Measurements from ENCODE around the gene IGF2.
"Not testable (repeated sequence)": the region's sequence is repeated elsewhere in the genome, so short reads cannot be mapped to it uniquely, and the experiment has no call there.

The IGF2 gene

GRCh38 chr11:2139123-2139521 is at the start of gene IGF2:
Gene IGF2 (minus strand): TSS chr11:2139389. CDS start chr11:2135523, 3,866 bp downstream.
- DNase-seq (ENCODE audit: low read depth) = peak; percentile 60

- DNase-seq (ENCODE audit: low read depth) = no peak
Observed at GRCh38 chr11:2188745-2189144, 49.6 kb upstream of the IGF2 start.

GRCh38 chr11:2187280-2187707 is 48.1 kb upstream of the IGF2 start:
- DNase-seq (ENCODE audit: low read depth) = peak; percentile 7

GRCh38 chr11:2186669-2187279 is 47.6 kb upstream of the IGF2 start:
- peak; percentile 15 for DNase-seq (ENCODE audit: low read depth)

- no peak for DNase-seq (ENCODE audit: low read depth)
Observed at GRCh38 chr11:2185324-2186085, 46.3 kb upstream of the IGF2 start.

GRCh38 chr11:2182692-2183474 is 43.7 kb upstream of the IGF2 start:
- DNase-seq (ENCODE audit: low read depth) = no peak

GRCh38 chr11:2182075-2182474 is 42.9 kb upstream of the IGF2 start:
- no peak for DNase-seq (ENCODE audit: low read depth)

- DNase-seq (ENCODE audit: low read depth) = no peak
Observed at GRCh38 chr11:2180789-2181370, 41.7 kb upstream of the IGF2 start.

- DNase-seq (ENCODE audit: low read depth) = no peak
Observed at GRCh38 chr11:2180347-2180746, 41.2 kb upstream of the IGF2 start.

- no peak for DNase-seq (ENCODE audit: low read depth)
Observed at GRCh38 chr11:2179516-2179915, 40.3 kb upstream of the IGF2 start.

- DNase-seq (ENCODE audit: low read depth) = peak; percentile 60
Observed at GRCh38 chr11:2178906-2179494, 39.8 kb upstream of the IGF2 start.

- DNase-seq (ENCODE audit: low read depth) = not testable (repeated sequence)
Observed at GRCh38 chr11:2178055-2178773, 39.0 kb upstream of the IGF2 start.

GRCh38 chr11:2177076-2177475 is 37.9 kb upstream of the IGF2 start:
- DNase-seq (ENCODE audit: low read depth) = no peak

GRCh38 chr11:2176389-2176900 is 37.3 kb upstream of the IGF2 start:
- no peak for DNase-seq (ENCODE audit: low read depth)

- DNase-seq (ENCODE audit: low read depth) = peak; percentile 66
Observed at GRCh38 chr11:2175659-2176058, 36.5 kb upstream of the IGF2 start.

- no peak for DNase-seq (ENCODE audit: low read depth)
Observed at GRCh38 chr11:2174361-2174760, 35.2 kb upstream of the IGF2 start.

GRCh38 chr11:2173761-2174160 is 34.6 kb upstream of the IGF2 start:
- no peak for DNase-seq (ENCODE audit: low read depth)

GRCh38 chr11:2173150-2173693 is 34.0 kb upstream of the IGF2 start:
- DNase-seq (ENCODE audit: low read depth) = no peak

GRCh38 chr11:2172676-2173075 is 33.5 kb upstream of the IGF2 start:
- no peak for DNase-seq (ENCODE audit: low read depth)

- DNase-seq (ENCODE audit: low read depth) = no peak
Observed at GRCh38 chr11:2171591-2172003, 32.4 kb upstream of the IGF2 start, which contains the start of gene TH. Gene TH (minus strand): TSS chr11:2171815. CDS start chr11:2171786, 29 bp downstream.
